Uterus (tissue), 2 donors: ENCODE results near the gene ARHGAP15.

Experiments used
- CTCF ChIP-seq, 4 experiments: fragments of 200-600 bp in 2 of 4; fragments of 450-650 bp in 2 of 4; sonication (generic) in 2 of 4; IDR thresholded peaks; one replicate each; pipeline ENCODE4 v1.5.1; 2016 to 2019; ENCODE audit warnings: antibody characterized with exemption in 4 of 4, mild to moderate bottlenecking in 2 of 4, moderate library complexity in 1 of 4
- POLR2A ChIP-seq, 2 donors: fragments of 450-650 bp; IDR thresholded peaks; one replicate each; pipeline ENCODE4 v1.6.1; 2016; ENCODE audit warnings: antibody characterized with exemption in 2 of 2, mild to moderate bottlenecking in 1 of 2, moderate library complexity in 1 of 2

DNA sequence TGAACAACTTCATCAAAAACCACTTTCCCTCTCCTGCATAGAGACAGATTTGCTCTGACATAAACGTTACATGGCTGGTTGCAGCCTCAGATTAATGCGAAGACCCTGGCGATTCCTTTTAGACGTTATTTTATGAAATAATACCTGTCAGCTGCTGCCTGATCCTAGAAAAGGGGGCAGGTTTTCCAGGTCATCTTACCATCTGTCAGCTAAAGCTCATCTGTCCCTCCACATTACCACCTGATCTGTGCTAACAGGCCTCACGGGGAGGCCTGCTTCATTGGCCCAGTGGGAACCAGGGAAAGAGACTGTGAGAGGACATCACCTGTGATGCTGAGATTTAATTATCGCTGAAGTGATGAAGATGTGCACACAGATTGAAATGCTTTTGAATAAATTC, 261.0 kb downstream of the ARHGAP15 start:
- TF ChIP-seq POLR2A (IDR thresholded peaks at IDR 0.05) = no peak
- TF ChIP-seq CTCF (IDR thresholded peaks at IDR 0.05) = no peak
